Adrenal gland (tissue), 12 donors: ENCODE data around the gene ACSF3. TPM values are rescaled to one million over a fixed set of nuclear protein-coding genes. Genes with fewer than 3 reads are reported as not detected.
A peak's percentile ranks its signal among the peaks of the same experiment; 100 is the strongest.

Source experiments
- DNase-seq, 7 donors: peaks; one replicate each; pipeline ENCODE4 v3.0.0-alpha.2; 2019 to 2020
- H3K27ac ChIP-seq, 5 donors: fragments of 200-600 bp; sonication (generic) in 4 of 5; 1 replicate in 3 of 5; 2 replicates in 2 of 5; pipeline versions ENCODE4 v1.5.1 to v1.8.0; 2016 to 2020; ENCODE audit warnings: mild to moderate bottlenecking in 1 of 5
- H3K27me3 ChIP-seq: fragments of 200-600 bp; 2 replicates; pipeline ENCODE4 v1.8.0; 2021
- H3K36me3 ChIP-seq, 2 donors: fragments of 200-600 bp; replicated peaks in 1 of 2; 1 replicate in 1 of 2; 2 replicates in 1 of 2; pipeline versions ENCODE4 v1.5.1 to v1.8.0; 2018 to 2022
- H3K4me1 ChIP-seq, 2 donors: fragments of 200-600 bp; replicated peaks in 1 of 2; 1 replicate in 1 of 2; 2 replicates in 1 of 2; pipeline versions ENCODE4 v1.5.1 to v1.8.0; 2018 to 2021
- H3K4me3 ChIP-seq, 4 donors: fragments of 200-600 bp; sonication (generic) in 3 of 4; one replicate each; pipeline ENCODE4 v1.5.1; 2016 to 2018
- H3K9me3 ChIP-seq, 3 donors: fragments of 200-600 bp; sonication (generic) in 1 of 3; replicated peaks in 1 of 3; 1 replicate in 2 of 3; 2 replicates in 1 of 3; pipeline versions ENCODE4 v1.5.1 to v1.8.0; 2016 to 2021
- CTCF ChIP-seq, 6 experiments: fragments of 450-650 bp in 4 of 6; fragments of 200-600 bp in 2 of 6; sonication (generic) in 1 of 6; IDR thresholded peaks; 1 replicate in 5 of 6; 2 replicates in 1 of 6; pipeline versions ENCODE4 v1.5.1 to v1.8.0; 2016 to 2021; ENCODE audit warnings: antibody characterized with exemption in 6 of 6, mild to moderate bottlenecking in 2 of 6, moderate library complexity in 1 of 6
- POLR2A ChIP-seq, 2 donors: fragments of 450-650 bp; IDR thresholded peaks; one replicate each; pipeline ENCODE4 v1.6.1; 2017; ENCODE audit warnings: antibody characterized with exemption in 2 of 2, mild to moderate bottlenecking in 2 of 2, moderate library complexity in 1 of 2
- WGBS, 4 donors: extraction: QIAGEN DNeasy Blood & Tissue Kit in 2 of 4; methylation state at CpG; one replicate each; pipeline versions ENCODE4 v1.1.5 to v1.1.7; 2013 to 2017; 5-methylcytosine and 5-hydroxymethylcytosine counted together
- intact Hi-C, 2 donors: fragments of 100-400 bp; cut with DNase I; formaldehyde crosslinking; loops; one replicate each; pipeline versions ENCODE4 v1.14.1 to v1.15.0; 2022 to 2023
- polyA plus RNA-seq, 3 donors: library from polyadenylated mRNA; stranded (reverse); fragments of 200-250 nt in 2 of 3; fragments of 350-450 nt in 1 of 3; fragmentation: Illumina TruSeq in 1 of 3; extraction: RNeasy Lipid Tissue Mini Kit (QIAGEN cat#74804) in 1 of 3; gene quantifications; one replicate each; pipeline ENCODE4 v1.2.3, GENCODE V29; 2013 to 2014
- total RNA-seq, 9 donors: library from RNA; depleted of rRNA in 4 of 9; stranded (reverse); fragments of >200 nt in 4 of 9; fragments of 120-200 nt in 1 of 9; fragmentation: NEBNext Ultra II Directional in 1 of 9; extraction: Animal tissue kit (Norgen Biotek cat#: 25700) in 1 of 9; gene quantifications; one replicate each; pipeline versions ENCODE4 v1.1.0 to v1.2.4, GENCODE V29; 2013 to 2023
- donor health status: healthy with polysubstance abuse.
- donor health status: Bipolar disorder and iron deficiency.
- donor health status: DM: yes; HTN: yes; CAD: no.
- donor health status: DM: no; HTN: no; CAD: no.
- donor health status: DM: no; HTN: no; CAD: no.
- donor health status: DM: yes; HTN: yes; CAD: no.

The ACSF3 gene
- total and polyA plus RNA-seq, 12 donors, result 32.4 to 90.3 (median 57.0) TPM

DNA sequence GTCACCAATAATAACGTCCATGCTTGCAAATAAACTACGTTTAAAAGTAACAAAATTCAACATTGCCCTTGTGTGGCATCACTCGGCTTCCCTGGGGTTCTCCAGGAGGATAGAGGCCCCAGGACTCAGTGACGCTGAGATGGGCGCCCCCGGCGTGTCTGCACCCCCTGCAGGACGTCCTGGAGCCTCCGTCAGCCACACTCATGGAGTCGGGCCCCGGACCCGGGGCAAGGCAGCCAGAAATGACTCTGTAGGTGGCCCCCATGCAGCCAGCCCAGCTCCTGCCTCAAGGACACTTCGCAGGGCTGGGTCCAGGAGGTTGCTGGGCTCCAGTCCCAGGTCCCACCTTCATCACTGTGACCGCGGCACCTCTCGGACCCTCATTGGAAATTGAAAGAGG lies 16.6 kb upstream of the ACSF3 start:
- 79 to 90% (median 88%) methylated on average over 12 to 16 of the region's 16 CpGs for WGBS, 4 donors
- H3K9me3 ChIP-seq, result no peaks in the 10 kb centered on the region
- intact Hi-C loops, result no loop called here

DNA sequence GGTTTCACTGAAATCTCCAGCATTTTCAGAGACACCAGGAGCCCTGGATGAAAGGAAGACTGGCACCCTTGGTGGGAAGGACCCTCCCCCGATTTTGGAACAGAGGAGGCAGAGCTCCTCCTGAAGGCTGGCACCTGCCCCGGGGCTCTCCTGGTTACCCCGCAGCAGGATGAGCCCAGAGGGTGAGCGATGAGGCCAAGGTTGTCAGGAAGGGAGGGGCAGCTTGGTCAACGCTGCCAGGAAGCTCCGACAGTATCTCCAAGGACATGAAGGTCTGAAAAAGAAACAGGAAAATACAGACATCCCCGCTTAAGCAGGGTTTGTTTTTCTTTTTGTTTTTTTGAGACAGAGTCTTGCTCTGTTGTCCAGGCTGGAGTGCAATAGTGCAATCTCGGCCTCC lies 15.5 kb upstream of the ACSF3 start:
- H3K4me3 ChIP-seq, result no peak overlapping the region
- no peak overlapping the region for H3K27ac ChIP-seq
- DNase-seq, result peak in 2 of 7 donors; percentile 22 to 52
- intact Hi-C loops, result no loop called here
- H3K27me3 ChIP-seq, result no peaks in the 10 kb centered on the region
- TF ChIP-seq POLR2A (IDR thresholded peaks at IDR 0.05), result no peak
- TF ChIP-seq CTCF (IDR thresholded peaks at IDR 0.05), result no peak
- H3K4me1 ChIP-seq, result no peaks in the 10 kb centered on the region
- H3K36me3 ChIP-seq, result no peaks in the 10 kb centered on the region
- H3K9me3 ChIP-seq, result no peaks in the 10 kb centered on the region
- 25 to 42% (median 32%) methylated on average over 7 to 8 of the region's 8 CpGs for WGBS, 4 donors

More for the DNA sequence above, 16.6 kb upstream of the ACSF3 start:
- Histone ChIP-seq H3K27me3 (peaks cover 8% of the 10 kb centered on the region), H3K4me1 (no peaks in the 10 kb centered on the region), H3K36me3 (no peaks in the 10 kb centered on the region), H3K4me3 (no peak overlapping the region), H3K27ac (no peak overlapping the region)
- TF ChIP-seq POLR2A (IDR thresholded peaks at IDR 0.05), result no peak
- TF ChIP-seq CTCF (IDR thresholded peaks at IDR 0.05), result no peak
- DNase-seq, result no peak

DNA sequence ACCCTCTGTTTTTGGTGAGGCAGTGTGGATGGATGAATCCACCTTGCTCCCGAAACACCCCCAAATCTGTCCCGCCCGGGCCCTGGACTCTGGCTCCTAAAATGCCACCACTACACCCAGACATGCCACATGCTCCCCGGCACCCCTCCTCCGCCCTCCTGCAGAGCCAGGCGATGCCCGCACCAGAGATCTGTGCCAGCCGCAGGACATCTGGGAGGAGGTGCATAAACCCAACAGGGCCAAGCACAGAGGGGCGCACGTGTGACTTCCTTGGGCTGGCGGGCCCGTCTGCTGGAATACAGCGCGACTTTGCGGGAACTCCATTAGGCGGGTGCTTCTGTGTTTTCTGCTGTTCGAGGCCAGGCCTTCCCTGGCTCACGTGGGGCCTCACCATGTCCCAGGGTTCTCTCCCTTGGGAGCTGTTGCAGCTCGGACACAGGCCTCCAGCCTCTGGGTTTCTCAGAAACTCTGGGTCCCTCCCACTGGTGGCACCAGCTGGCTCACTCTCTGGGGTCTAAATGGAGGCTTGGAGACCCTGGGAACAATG lies 14.1 kb upstream of the ACSF3 start:
- WGBS, 4 donors, result 87 to 91% (median 89%) methylated on average over 12 to 19 of the region's 19 CpGs
- H3K27ac ChIP-seq, result no peak overlapping the region
- no peak overlapping the region for H3K4me3 ChIP-seq
- no peaks in the 10 kb centered on the region for H3K4me1 ChIP-seq
- DNase-seq, result no peak
- no peaks in the 10 kb centered on the region for H3K27me3 ChIP-seq
- H3K36me3 ChIP-seq, result no peaks in the 10 kb centered on the region
- TF ChIP-seq CTCF (IDR thresholded peaks at IDR 0.05) (no peak), POLR2A (IDR thresholded peaks at IDR 0.05) (no peak)
- intact Hi-C loops, result no loop called here
- H3K9me3 ChIP-seq, result no peaks in the 10 kb centered on the region

DNA sequence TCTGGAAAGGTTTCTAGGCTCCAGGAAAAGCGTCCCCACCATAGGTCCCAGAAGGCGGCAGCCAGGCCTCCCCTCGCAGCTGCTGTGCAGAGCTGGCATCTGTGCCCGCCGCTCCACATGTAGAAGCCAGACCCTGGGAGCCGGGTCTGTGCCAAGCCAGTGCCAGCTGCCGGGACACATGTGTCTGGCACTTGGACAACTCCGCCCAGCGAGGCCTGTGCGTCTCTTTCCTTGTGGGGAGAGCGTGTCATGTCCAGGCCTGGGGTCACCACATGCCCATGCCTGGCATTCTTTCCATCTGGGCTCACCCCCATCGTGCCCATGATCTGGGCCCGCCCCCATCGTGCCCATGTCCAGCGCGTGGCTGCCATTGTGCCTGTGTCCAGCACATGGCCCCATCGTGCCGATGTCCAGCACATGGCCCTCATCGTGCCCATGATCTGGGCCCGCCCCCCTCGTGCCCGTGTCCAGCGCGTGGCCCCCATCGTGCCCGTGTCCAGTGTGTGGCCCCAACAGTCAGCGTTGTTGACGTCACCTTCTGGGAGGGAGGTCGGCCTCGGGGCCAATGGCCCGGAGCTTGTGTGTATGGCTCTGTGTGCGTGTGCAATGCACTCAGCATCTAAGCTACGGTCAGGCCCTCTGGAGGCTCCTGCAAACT lies 13.3 kb upstream of the ACSF3 start:
- 88 to 92% (median 90%) methylated on average over 6 to 33 of the region's 33 CpGs for WGBS, 4 donors
- Histone ChIP-seq H3K4me1 (no peaks in the 10 kb centered on the region), H3K27ac (no peak overlapping the region), H3K9me3 (no peaks in the 10 kb centered on the region), H3K4me3 (no peak overlapping the region), H3K27me3 (no peaks in the 10 kb centered on the region), H3K36me3 (no peaks in the 10 kb centered on the region)
- no peak for DNase-seq
- intact Hi-C loops, result no loop called here
- TF ChIP-seq POLR2A (IDR thresholded peaks at IDR 0.05) (no peak), CTCF (IDR thresholded peaks at IDR 0.05) (no peak)
